ENCODE data around the gene ANAPC1.
"Not testable (repeated sequence)": the region's sequence is repeated elsewhere in the genome, so short reads cannot be mapped to it uniquely, and the experiment has no call there.

ANAPC1 gene

GRCh38 chr2:111830479-111830878 is 53.5 kb downstream of the ANAPC1 start:
- not testable (repeated sequence) for DNase-seq (ENCODE audit: low read depth)

DNA sequence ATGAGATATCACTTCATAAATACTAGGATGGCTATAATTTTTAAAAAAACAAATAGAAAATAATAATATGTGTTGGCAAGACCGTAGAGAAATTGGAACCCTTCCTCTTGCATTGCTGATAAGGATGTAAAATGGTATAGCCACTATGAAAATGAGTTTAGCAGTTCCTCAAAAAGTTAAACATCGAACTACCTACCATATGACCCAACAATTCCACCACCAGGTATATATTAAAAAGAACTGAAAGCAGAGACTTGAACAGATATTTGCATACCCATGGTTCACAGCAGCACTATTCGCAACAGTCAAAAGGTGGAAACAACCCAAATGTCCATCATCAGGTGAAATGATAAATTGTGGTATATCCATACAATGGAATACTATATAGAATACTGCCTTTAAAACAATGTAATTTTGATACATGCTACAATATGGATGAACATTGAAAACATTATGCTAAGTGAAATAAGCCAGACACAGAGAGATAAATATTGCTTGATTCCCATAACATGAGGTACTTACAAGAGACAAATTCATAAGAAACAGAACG is 55.7 kb downstream of the ANAPC1 start:
- not testable (repeated sequence) for DNase-seq (ENCODE audit: low read depth)

More at GRCh38 chr2:111830479-111830878, 53.5 kb downstream of the ANAPC1 start:
- H3K4me3 ChIP-seq (ENCODE audit: low read depth, low read length): not testable (repeated sequence)

GRCh38 chr2:111812970-111813622 is 70.9 kb downstream of the ANAPC1 start:
- not testable (repeated sequence) for H3K4me3 ChIP-seq (ENCODE audit: low read depth, low read length); DNase-seq (ENCODE audit: low read depth)

More for the DNA sequence above, 55.7 kb downstream of the ANAPC1 start:
- not testable (repeated sequence) for H3K4me3 ChIP-seq (ENCODE audit: low read depth, low read length)

DNA sequence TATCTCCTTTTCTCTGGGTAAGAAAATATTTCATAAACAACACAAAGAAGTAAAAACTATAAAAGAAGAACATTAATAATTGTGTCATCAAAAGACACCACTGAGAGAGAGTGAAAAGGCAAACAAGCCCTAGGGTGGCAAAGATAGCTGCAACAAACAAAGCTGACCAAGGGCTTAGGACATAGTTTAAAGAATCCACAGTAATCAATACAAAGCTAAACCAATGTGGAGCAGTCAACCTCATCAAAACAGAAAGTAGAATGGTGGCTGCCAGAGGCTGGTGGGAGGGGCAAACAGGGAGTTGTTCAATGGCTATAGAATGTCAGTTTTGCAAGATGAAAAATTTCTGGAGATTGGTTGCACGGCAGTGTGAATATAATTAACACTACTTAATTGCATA is 93.4 kb downstream of the ANAPC1 start:
- DNase-seq (ENCODE audit: low read depth); H3K4me3 ChIP-seq (ENCODE audit: low read depth, low read length): not testable (repeated sequence)

GRCh38 chr2:111784081-111784480 is 99.9 kb downstream of the ANAPC1 start:
- not testable (repeated sequence) for DNase-seq (ENCODE audit: low read depth); H3K4me3 ChIP-seq (ENCODE audit: low read depth, low read length)

DNA sequence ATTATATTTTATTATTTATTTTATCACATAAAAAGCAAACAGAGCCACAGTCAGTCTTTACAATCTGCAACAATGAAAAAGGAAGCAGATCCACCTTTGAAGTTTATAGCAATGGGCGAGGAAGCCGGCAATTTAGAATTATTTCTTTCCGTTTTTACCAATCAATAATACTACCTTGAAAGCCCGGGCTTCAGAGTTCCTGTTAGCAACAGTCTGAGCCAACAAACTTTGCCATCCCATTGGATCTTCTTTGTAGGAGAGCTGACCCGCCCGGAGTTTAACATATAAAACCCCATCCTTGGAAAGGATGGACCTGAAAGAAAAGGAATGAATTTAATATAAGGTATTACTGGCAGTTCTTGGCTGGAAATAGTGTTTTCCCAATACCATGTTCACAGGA is 101.8 kb downstream of the ANAPC1 start:
- not testable (repeated sequence) for H3K4me3 ChIP-seq (ENCODE audit: low read depth, low read length)

GRCh38 chr2:111781443-111782094 is 102.4 kb downstream of the ANAPC1 start:
- not testable (repeated sequence) for H3K4me3 ChIP-seq (ENCODE audit: low read depth, low read length); DNase-seq (ENCODE audit: low read depth)

More for the DNA sequence above, 101.8 kb downstream of the ANAPC1 start:
- not testable (repeated sequence) for DNase-seq (ENCODE audit: low read depth)

- DNase-seq (ENCODE audit: low read depth); H3K4me3 ChIP-seq (ENCODE audit: low read depth, low read length): not testable (repeated sequence)
These were observed 106.8 kb downstream of the ANAPC1 start for GRCh38 chr2:111777155-111777554.

DNA sequence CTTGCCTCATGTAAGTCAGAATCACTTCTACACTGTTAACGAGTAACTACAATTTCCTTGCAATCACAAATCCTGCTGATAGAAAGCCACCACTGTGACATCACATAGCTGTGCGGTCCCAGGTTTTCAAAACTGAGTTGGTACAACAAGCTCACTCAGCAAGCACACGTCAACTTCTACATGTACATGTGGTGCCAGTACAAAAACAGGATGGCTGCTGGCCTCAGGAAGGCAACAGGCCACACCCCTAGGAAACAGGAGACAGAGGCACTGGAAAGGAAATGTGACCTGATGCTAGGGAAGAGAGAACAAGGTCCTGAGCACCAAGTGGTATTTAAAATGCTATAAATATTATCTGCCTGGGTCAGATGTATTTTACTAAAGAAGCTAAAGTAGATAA is 107.7 kb downstream of the ANAPC1 start:
- not testable (repeated sequence) for H3K4me3 ChIP-seq (ENCODE audit: low read depth, low read length); DNase-seq (ENCODE audit: low read depth)

DNA sequence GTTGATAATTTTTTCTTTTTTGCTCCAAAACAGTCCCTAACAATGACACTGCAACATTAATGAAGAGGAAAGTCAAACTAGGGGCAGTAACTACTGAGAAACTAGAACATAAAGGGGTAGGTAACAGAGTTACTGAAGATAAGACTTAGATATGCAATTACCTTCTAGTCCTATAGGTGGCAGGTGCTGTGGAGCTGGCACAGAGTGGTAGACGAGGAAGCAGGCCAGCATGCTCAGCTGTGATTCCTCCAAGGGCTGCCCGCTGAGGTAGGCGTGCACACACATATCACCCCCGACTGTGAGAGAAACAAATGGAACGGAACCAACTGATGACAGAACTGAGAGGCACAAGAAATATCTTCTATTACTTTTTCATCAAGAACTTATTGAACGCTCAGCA is 111.8 kb downstream of the ANAPC1 start:
- DNase-seq (ENCODE audit: low read depth); H3K4me3 ChIP-seq (ENCODE audit: low read depth, low read length): not testable (repeated sequence)

GRCh38 chr2:111770916-111771658 is 112.9 kb downstream of the ANAPC1 start:
- not testable (repeated sequence) for H3K4me3 ChIP-seq (ENCODE audit: low read depth, low read length); DNase-seq (ENCODE audit: low read depth)

DNA sequence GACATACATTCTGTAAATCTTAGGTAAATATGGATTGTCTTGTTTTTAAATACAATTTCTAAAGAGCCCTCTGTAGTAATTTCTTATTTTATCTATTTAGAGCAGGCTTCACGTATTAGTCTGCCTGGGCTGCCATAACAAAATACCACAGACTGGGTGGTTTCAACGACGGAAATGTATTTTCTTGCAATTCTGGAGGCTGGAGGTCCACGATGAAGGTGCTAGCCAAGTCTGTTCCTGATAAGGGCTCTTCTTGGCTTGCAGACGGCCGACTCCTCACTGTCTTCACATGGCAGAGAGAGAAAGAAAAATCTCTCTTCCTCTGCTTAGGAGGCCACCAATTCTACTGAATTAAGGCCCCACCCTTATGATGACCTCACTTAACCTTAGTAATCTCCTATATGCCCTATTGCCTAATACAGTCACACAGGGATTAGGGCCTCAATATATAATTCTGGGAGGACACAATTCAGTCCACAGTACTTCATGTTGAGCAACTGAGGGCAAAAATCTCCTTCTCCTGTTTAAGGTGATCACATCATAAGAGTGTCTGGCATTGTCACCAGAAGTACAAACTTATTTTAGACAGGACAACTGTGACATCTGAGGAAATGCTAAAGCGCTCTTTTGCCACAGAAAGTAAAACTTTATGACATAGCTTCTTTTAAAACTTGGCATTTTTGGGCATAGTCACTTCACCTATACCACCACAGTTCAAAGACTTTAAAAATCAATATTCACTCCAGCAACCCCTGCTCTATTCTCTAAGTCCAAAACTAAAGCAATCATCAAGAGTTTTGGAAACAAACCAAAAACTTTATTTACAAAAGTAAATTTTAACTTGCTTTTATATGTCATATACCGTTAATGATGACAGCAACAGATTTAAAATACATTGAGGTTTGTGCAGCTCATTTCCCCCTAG is 115.5 kb downstream of the ANAPC1 start:
- H3K4me3 ChIP-seq (ENCODE audit: low read depth, low read length); DNase-seq (ENCODE audit: low read depth): not testable (repeated sequence)

GRCh38 chr2:111767087-111767486 is 116.9 kb downstream of the ANAPC1 start:
- H3K4me3 ChIP-seq (ENCODE audit: low read depth, low read length); DNase-seq (ENCODE audit: low read depth): not testable (repeated sequence)

DNA sequence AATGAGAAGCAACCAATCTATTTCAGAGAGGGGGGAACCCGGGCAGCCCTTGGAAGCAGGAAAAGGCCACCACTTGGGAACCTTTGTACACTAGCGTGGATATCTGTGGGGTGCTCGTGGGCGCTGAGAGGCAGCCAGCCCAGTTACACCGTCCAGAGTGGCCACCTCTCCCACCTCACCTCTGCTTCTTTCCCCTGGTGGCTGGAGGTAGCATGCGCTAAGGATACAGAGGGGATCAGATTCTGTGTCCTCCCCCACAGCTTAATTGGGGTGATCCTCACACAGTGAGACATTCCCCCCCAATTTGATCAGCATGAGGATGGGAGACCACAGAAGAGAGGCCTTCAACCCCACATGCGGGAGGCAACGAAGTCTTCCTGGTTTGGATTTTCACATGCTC is 117.7 kb downstream of the ANAPC1 start:
- not testable (repeated sequence) for H3K4me3 ChIP-seq (ENCODE audit: low read depth, low read length); DNase-seq (ENCODE audit: low read depth)

GRCh38 chr2:111764151-111764550 is 119.8 kb downstream of the ANAPC1 start:
- DNase-seq (ENCODE audit: low read depth); H3K4me3 ChIP-seq (ENCODE audit: low read depth, low read length): not testable (repeated sequence)

DNA sequence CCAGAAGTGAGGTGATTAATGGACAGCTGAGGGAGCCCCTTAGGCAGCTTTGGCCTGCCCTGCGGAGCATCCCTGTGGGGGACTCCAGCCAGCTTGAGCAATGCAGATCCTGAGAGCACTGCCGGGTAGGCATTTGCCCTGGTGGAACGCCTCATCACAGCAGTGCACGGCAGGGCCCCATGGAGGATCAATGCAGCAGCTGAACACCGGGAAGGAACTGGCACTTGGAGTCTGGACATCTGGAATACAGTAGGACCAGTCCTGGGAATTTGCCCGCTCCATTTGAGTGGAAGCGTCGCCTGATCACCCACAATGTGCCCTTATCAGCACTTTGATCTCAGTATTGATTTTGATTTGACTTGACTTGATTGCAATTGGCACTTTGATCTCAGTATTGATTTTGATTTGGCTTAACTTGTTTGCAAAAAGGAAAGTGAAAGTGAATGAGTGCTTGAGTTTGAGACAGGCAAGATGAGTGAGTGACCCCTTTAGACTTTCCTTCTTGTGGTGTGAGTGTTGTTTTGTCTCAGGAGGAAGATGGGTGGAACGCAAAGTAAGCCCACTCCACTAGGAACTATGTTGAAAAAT is 123.2 kb downstream of the ANAPC1 start:
- not testable (repeated sequence) for H3K4me3 ChIP-seq (ENCODE audit: low read depth, low read length); DNase-seq (ENCODE audit: low read depth)

DNA sequence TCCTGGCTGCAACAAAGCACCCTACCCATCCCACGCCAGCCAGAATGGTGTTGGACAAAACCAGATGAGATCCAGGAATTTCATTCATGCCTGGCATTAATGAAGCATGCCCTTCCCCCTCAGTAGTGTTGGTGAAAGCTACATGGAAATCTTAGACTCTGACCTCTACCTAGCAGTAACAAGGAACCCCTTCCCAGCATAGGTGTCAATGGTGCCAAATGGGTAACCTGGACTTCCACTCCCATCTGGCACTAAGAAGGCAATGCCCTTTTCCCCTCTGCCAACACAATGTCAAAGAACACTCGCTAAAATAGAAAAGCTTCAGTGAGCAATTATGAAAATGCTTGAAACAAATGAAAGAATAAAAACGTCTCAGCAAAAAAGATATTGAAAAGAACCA is 131.5 kb downstream of the ANAPC1 start:
- DNase-seq (ENCODE audit: low read depth); H3K4me3 ChIP-seq (ENCODE audit: low read depth, low read length): not testable (repeated sequence)

- not testable (repeated sequence) for DNase-seq (ENCODE audit: low read depth)
These were observed 133.4 kb downstream of the ANAPC1 start for GRCh38 chr2:111750641-111751040.

More at GRCh38 chr2:111750641-111751040, 133.4 kb downstream of the ANAPC1 start:
- not testable (repeated sequence) for H3K4me3 ChIP-seq (ENCODE audit: low read depth, low read length)
